Ovary (tissue), 9 donors: ENCODE results near the gene INPP4A. TPM values are rescaled to one million over a fixed set of nuclear protein-coding genes. Genes with fewer than 3 reads are reported as not detected.
A peak's percentile ranks its signal among the peaks of the same experiment; 100 is the strongest.

ENCODE experiments used
- DNase-seq, 5 donors: peaks; one replicate each; pipeline ENCODE4 v3.0.0-alpha.2; 2019 to 2020
- H3K27ac ChIP-seq, 2 donors: fragments of 200-600 bp; one replicate each; pipeline versions ENCODE4 v1.5.1 to v1.8.0; 2019 to 2022
- H3K27me3 ChIP-seq: fragments of 200-600 bp; one replicate; pipeline ENCODE4 v1.8.0; 2022
- H3K36me3 ChIP-seq: fragments of 200-600 bp; sonication (generic); one replicate; pipeline ENCODE4 v1.5.1; 2019
- H3K4me1 ChIP-seq: one replicate; pipeline ENCODE4 v1.8.1; 2013; ENCODE audit warnings: mild to moderate bottlenecking, moderate library complexity; ENCODE audit not compliant: insufficient read depth
- H3K4me3 ChIP-seq: fragments of 200-600 bp; sonication (generic); one replicate; pipeline ENCODE4 v1.5.1; 2017
- H3K9me3 ChIP-seq, 2 donors: fragments of 200-600 bp in 1 of 2; sonication (generic) in 1 of 2; one replicate each; pipeline versions ENCODE4 v1.5.1 to v1.8.1; 2013 to 2019; ENCODE audit warnings: mild to moderate bottlenecking in 1 of 2, moderate library complexity in 1 of 2
- CTCF ChIP-seq, 3 donors: fragments of 450-650 bp in 2 of 3; fragments of 200-600 bp in 1 of 3; IDR thresholded peaks; one replicate each; pipeline versions ENCODE4 v1.5.1 to v1.8.0; 2016 to 2022; ENCODE audit warnings: antibody characterized with exemption in 3 of 3, mild to moderate bottlenecking in 1 of 3
- EP300 ChIP-seq: sonication (generic); formaldehyde crosslinking; IDR thresholded peaks from one replicate; pipeline ENCODE4 v1.6.1; 2017; ENCODE audit warnings: antibody characterized with exemption
- POLR2A ChIP-seq: fragments of 450-650 bp; IDR thresholded peaks from one replicate; pipeline ENCODE4 v1.6.1; 2017; ENCODE audit warnings: antibody characterized with exemption, mild to moderate bottlenecking, moderate library complexity
- WGBS, 3 donors: extraction: QIAGEN DNeasy Blood & Tissue Kit in 1 of 3; methylation state at CpG; one replicate each; pipeline versions ENCODE4 v1.1.5 to v1.1.7; 2013 to 2017; 5-methylcytosine and 5-hydroxymethylcytosine counted together
- intact Hi-C, 4 donors: fragments of 100-400 bp; cut with DNase I; formaldehyde crosslinking; loops; one replicate each; pipeline versions ENCODE4 v1.11.0 to v1.15.1; 2022 to 2023
- polyA plus RNA-seq, 2 donors: library from polyadenylated mRNA; stranded (reverse); fragments of 200-250 nt in 1 of 2; fragments of 350-450 nt in 1 of 2; fragmentation: Illumina TruSeq in 1 of 2; extraction: RNeasy Lipid Tissue Mini Kit (QIAGEN cat#74804) in 1 of 2; gene quantifications; one replicate each; pipeline ENCODE4 v1.2.3, GENCODE V29; 2013 to 2014
- total RNA-seq, 7 donors: library from RNA; depleted of rRNA in 2 of 7; stranded (reverse); fragments of >200 nt in 2 of 7; fragmentation: NEBNext Ultra II Directional in 3 of 7; extraction: Animal tissue kit (Norgen Biotek cat#: 25700) in 3 of 7; gene quantifications; one replicate each; pipeline versions ENCODE4 v1.1.0 to v1.2.4, GENCODE V29; 2016 to 2023
- donor health status: DM: no; HTN: no; CAD: no; lungs with moderate emphysema.
- donor health status: DM: no; HTN: no; CAD: no.
- donor health status: Bipolar disorder and iron deficiency.
- donor health status: DM: yes; HTN: yes; CAD: no.
- donor health status: DM: no; HTN: no; CAD: no.
- donor health status: DM: yes; HTN: yes; CAD: no.

The INPP4A gene
- total and polyA plus RNA-seq, 9 donors, result 7.5 to 25.8 (median 16.2) TPM

GRCh38 chr2:98617149-98617548 is 172.5 kb downstream of the INPP4A start:
- Histone ChIP-seq H3K4me1 (no peaks in the 10 kb centered on the region), H3K9me3 (no peaks in the 10 kb centered on the region), H3K36me3 (no peaks in the 10 kb centered on the region), H3K4me3 (no peak overlapping the region), H3K27me3 (no peaks in the 10 kb centered on the region), H3K27ac (no peak overlapping the region)
- 47 to 57% (median 49%) methylated on average over 5 of the region's 5 CpGs for WGBS, 3 donors
- no peak for TF ChIP-seq CTCF (IDR thresholded peaks at IDR 0.05)
- no peak for TF ChIP-seq POLR2A
- intact Hi-C loops, result no loop called here
- no peak for DNase-seq

- Histone ChIP-seq H3K27ac (no peak overlapping the region), H3K27me3 (no peaks in the 10 kb centered on the region), H3K9me3 (no peaks in the 10 kb centered on the region), H3K4me1 (no peaks in the 10 kb centered on the region), H3K36me3 (no peaks in the 10 kb centered on the region), H3K4me3 (no peak overlapping the region)
- DNase-seq, result peak in 3 of 5 donors; percentile 30 to 45 (median 32)
- TF ChIP-seq EP300, result no peak
- intact Hi-C loops, result no loop called here
- WGBS, 3 donors, result 77 to 81% (median 78%) methylated on average over 5 of the region's 5 CpGs
Observed at GRCh38 chr2:98623657-98624056, 179.0 kb downstream of the INPP4A start.

GRCh38 chr2:98632351-98632750 is 187.7 kb downstream of the INPP4A start:
- Histone ChIP-seq H3K9me3 (no peaks in the 10 kb centered on the region), H3K36me3 (no peaks in the 10 kb centered on the region), H3K27me3 (no peaks in the 10 kb centered on the region), H3K4me1 (no peaks in the 10 kb centered on the region), H3K27ac (no peak overlapping the region), H3K4me3 (no peak overlapping the region)
- no peak for TF ChIP-seq CTCF (IDR thresholded peaks at IDR 0.05)
- no peak for DNase-seq
- intact Hi-C loops, result no loop called here
- 88 to 92% (median 92%) methylated on average over 3 of the region's 3 CpGs for WGBS, 3 donors

- Histone ChIP-seq H3K4me3 (no peak overlapping the region), H3K27me3 (no peaks in the 10 kb centered on the region), H3K9me3 (no peaks in the 10 kb centered on the region), H3K4me1 (no peaks in the 10 kb centered on the region), H3K27ac (no peak overlapping the region), H3K36me3 (no peaks in the 10 kb centered on the region)
- 77 to 85% (median 77%) methylated on average over 9 of the region's 9 CpGs for WGBS, 3 donors
- no peak for DNase-seq
- intact Hi-C loops, result no loop called here
- TF ChIP-seq EP300 (no peak), POLR2A (no peak), CTCF (IDR thresholded peaks at IDR 0.05) (no peak)
Observed at GRCh38 chr2:98634406-98635092, 189.9 kb downstream of the INPP4A start.

GRCh38 chr2:98637401-98638147 is 192.9 kb downstream of the INPP4A start:
- DNase-seq, result no peak
- intact Hi-C loops, result no loop called here
- no peak overlapping the region for H3K27ac ChIP-seq
- H3K27me3 ChIP-seq, result no peaks in the 10 kb centered on the region
- TF ChIP-seq EP300 (no peak), CTCF (IDR thresholded peaks at IDR 0.05) (no peak), POLR2A (no peak)
- WGBS, 3 donors, result 81 to 89% (median 88%) methylated on average over 10 of the region's 10 CpGs
- H3K36me3 ChIP-seq, result no peaks in the 10 kb centered on the region
- no peaks in the 10 kb centered on the region for H3K9me3 ChIP-seq
- H3K4me1 ChIP-seq, result no peaks in the 10 kb centered on the region
- H3K4me3 ChIP-seq, result no peak overlapping the region
